GM21786 (cell line): ENCODE results near the gene KCNQ4.

Experiments
- ATAC-seq: cut with Tn5 transposase; IDR thresholded peaks from one replicate; pipeline ENCODE4 v1.9.1; 2021; ENCODE audit not compliant: unreplicated experiment

Gene KCNQ4

DNA sequence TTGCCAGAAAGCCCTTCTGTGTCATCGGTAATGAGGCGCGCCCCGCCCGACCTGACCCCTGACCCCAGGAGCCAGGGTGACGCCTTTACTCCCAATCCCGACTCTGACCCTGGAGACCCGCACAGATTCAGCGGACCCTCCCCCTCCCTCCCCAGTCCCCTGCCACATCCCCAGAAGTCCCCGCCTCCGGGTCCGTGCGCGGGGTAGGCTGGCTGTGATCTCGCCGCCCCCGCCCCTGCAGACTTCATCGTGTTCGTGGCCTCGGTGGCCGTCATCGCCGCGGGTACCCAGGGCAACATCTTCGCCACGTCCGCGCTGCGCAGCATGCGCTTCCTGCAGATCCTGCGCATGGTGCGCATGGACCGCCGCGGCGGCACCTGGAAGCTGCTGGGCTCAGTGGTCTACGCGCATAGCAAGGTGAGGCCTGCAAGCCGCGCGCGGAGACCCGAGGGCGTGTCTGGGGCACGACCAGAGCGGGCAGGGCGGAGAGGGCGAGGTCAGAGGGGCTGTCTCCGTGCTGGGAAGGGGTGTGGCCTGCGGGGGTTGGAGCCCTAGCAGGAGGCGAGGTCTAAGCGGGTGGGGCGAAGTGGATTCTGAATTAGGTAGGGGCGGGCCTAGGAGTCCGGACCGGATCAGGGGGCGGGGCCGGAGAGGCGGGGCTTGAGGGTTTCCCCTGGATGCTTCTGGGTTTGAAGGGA, 34.8 kb downstream of the KCNQ4 start:
- ATAC-seq = peak; percentile 84

GRCh38 chr1:40819101-40819500, 35.5 kb downstream of the KCNQ4 start:
- no peak for ATAC-seq

DNA sequence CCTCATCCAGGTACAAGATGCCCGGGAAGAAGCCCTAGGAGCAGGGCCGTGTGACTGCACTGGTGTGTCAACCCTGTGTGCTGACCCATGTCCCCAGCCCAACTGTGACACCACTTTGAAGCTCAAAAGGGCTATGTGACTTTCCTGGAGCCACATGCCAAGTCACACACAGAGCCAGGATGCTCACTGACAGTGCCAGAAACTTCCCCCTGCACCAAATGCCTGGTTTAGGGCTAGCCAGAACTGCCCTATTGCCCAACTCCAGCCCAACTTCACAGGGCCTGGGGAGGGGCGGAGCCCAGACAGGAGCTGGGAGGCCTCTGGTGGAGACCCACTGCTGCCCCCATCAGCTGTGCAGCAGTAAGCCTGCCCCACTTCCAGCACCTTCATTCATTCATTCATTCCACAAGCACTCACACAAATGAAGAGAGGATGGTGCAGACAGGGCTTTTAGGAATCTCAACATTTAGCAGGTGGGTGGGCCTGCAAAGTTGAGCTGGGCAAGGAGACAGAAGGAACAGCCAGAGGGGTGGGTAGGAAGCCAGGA, 36.7 kb downstream of the KCNQ4 start:
- ATAC-seq = no peak

DNA sequence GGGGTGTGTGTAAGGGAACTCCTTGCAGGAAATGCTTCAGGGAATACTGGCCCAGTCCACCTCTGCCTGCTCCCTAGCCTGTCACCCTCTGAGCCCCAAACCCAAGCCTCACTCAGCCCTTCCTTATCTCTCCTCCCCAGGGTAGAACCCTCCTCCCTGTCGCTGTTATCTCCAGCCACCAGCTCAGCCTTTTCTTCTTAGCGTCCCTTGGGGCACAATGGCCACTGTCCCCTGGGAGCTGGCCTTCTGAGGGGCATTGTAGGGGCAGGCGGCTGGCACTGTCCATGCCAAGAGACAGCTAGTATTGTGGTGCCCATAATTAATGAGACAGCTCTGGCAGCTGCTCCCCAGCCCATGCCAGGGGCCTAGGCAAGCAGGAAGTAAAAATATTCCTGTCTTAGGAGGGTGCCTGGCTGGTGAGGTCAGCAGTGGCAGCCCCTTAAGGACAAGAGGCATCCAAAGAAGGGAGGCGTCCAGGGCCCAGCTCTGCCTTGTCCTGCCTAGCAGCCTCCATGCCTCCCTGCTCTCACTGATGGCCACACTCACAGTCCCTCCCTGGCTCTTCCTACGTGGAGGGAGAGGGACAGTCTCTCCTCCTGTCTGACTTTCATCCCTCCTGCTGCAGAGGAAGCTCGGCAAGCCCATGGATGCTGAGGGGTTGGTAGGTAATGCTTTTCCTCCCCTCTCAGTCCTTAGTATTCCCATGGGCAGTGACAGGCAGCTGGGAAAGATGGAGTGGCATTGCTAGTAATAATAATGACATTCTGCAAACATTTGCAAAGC, 37.5 kb downstream of the KCNQ4 start:
- no peak for ATAC-seq

DNA sequence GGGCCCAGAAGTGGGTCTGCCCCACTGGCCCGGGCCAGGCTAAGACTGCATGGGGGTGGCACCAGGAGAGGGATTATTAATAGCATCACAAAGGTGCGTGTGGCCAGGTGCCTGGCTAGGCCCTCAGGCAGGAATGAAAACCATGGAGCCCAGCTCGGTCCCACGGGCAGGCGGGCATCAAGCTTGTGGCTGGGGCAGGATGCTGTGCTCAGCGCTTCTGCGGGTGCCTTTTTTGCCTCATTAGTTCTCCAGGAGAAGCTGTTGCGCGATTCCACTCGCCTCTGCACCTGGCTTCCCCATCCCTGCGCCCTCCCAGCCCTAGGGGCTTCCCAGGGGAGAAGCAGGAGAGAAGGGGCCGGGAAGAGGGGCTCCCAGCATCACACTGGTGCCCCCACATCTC, 39.3 kb downstream of the KCNQ4 start:
- ATAC-seq = no peak

DNA sequence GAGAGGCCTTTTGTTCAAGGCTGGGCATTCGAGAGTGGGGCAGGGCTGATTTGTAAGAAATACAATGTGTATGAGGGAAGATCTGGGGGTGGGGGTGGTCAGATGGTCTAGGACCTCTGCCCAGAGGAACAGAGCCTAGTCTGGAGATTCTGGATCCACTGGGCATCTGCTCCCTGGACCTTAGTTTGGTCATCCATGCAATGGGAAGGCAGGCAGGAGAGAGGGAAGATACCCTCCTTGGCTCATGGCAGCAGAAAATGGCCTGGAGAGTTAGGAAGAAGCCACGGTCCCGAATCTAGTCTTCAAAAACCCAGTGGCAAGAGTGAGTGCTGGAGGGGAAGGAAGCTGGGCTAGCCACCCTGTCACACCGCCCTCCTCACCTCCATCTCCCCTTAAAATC, 39.8 kb downstream of the KCNQ4 start:
- no peak for ATAC-seq

DNA sequence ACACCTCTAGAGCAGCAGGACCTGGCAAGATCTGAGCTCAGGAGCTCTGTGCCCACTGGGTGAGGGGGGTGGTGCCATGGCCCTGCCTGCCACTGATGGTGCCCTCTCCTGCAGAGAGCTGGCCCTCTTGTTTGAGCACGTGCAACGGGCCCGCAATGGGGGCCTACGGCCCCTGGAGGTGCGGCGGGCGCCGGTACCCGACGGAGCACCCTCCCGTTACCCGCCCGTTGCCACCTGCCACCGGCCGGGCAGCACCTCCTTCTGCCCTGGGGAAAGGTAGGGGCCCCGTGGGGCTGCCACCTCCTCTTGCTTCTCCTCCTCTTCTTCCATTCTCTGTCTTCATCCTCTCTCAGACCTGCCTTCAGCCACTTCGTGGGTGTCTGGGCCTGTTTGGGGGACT, 40.4 kb downstream of the KCNQ4 start:
- no peak for ATAC-seq

GRCh38 chr1:40824591-40825434, 41.2 kb downstream of the KCNQ4 start:
- ATAC-seq = no peak

DNA sequence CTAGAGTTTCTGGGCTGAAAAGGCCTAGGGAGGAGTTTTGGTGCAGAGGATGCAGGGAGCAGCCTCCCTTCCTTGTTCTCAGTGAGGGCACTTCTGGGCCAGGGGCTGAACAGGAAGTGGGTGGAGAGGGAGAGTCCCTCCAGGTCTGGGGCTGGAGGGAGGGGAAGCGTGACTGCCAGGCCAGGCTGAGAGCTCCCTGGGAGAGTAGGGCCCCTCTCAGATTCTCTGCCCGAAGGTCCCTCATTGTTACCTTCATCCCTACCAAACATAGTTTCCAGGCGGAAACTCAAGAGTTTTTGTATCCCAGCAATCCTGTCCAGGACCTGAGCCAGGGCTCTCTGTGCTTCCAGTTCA, 41.8 kb downstream of the KCNQ4 start:
- ATAC-seq = peak; percentile 81

- ATAC-seq = no peak
These were observed 42.4 kb downstream of the KCNQ4 start for GRCh38 chr1:40825996-40826395.

GRCh38 chr1:40829631-40830245, 46.2 kb downstream of the KCNQ4 start:
- ATAC-seq = no peak

DNA sequence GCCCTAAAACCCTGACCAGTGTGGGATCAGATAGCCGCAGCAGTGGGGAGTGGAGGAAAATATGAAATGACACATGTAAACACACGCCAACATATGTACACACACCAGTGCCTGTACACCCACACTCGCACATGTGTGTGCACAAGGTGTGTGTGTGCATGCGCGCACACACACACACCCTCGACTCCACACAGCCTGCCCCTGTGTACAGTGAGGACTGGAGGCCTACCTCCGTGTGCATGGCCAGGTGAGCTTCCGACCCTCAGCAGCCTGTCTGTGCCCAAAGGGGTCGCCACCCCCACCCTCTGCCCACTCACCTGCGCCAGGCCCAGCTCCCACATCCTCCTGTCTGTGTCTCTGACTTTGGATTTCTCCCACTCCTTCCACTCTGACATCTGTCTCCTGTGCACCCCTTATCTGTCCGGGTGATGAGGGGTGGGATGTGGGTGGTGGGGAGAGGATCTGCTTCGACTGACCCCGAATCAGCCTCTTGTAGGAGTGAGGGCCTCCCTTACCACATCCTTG, 46.9 kb downstream of the KCNQ4 start:
- no peak for ATAC-seq

- ATAC-seq = no peak
These were observed 47.6 kb downstream of the KCNQ4 start for GRCh38 chr1:40831001-40831732.

DNA sequence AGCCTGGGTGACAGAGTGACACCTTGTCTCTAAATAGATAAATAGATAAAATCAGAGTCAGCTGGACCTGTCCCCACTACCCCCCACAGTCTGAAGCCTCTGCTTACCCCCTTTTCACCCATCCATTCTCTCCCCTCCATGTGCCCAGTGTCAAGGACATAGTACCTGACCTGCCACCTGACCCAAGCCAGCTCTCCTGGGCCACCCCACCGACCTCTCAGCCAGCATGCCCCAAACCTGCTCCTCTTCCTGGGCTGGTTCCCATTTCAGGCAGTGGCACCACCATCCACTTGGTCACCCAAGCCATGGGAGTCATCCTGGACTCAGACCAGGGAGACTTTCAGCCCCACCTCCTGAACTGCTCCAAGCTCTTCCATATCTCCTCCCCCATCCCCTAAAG, 50.4 kb downstream of the KCNQ4 start:
- no peak for ATAC-seq

DNA sequence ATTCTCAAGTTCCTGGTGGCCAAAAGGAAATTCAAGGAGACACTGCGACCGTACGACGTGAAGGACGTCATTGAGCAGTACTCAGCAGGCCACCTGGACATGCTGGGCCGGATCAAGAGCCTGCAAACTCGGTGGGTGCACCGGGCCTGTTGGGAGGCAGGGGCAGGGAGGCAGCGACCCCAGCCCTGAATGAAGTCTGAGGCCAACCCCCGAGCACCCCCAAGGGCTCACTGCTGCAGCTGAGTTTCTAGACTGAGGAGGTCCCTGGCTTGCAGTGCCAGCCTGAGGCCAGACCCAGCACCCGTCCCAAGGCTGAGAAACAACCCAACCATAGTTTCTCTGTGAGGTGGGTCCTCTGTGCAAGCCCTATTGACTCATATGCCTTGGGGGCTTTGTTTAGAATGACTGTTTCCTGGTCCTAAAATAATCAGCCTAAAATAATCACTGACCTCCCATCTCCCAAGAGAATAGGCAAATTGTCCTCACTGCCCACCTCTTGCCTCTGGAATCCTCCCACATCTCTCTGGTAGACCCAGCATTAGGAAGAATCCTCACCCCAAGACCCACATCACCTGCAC, 51.5 kb downstream of the KCNQ4 start:
- ATAC-seq = no peak

- no peak for ATAC-seq
These were observed 52.7 kb downstream of the KCNQ4 start for GRCh38 chr1:40836283-40836682.

GRCh38 chr1:40837601-40838000, 54.0 kb downstream of the KCNQ4 start:
- no peak for ATAC-seq

- no peak for ATAC-seq
These were observed 54.7 kb downstream of the KCNQ4 start for GRCh38 chr1:40838045-40838979.
